ENCODE data around the gene DLG5.

GRCh38 chr10:77939561-77940001, 13.0 kb upstream of the DLG5 start:
- TF ChIP-seq CTCF (conservative IDR thresholded peaks at IDR 0.05) (no peak), ZFX (IDR thresholded peaks at IDR 0.05) (no peak)
